NCI-H1694 treated with DMSO at 0.1 percent for 48 hours (cell line): ENCODE measurements around the gene CNGA2.

ENCODE experiments used
- DNase-seq: peaks from one replicate; lab custom pipeline; 2025; lab: John Stamatoyannopoulos, UW

The CNGA2 gene

GRCh38 chrX:151712253-151712652 is 22.3 kb upstream of the CNGA2 start:
- no peak for DNase-seq

- DNase-seq, result no peak
Measured at GRCh38 chrX:151713849-151714248, 20.7 kb upstream of the CNGA2 start.

DNA sequence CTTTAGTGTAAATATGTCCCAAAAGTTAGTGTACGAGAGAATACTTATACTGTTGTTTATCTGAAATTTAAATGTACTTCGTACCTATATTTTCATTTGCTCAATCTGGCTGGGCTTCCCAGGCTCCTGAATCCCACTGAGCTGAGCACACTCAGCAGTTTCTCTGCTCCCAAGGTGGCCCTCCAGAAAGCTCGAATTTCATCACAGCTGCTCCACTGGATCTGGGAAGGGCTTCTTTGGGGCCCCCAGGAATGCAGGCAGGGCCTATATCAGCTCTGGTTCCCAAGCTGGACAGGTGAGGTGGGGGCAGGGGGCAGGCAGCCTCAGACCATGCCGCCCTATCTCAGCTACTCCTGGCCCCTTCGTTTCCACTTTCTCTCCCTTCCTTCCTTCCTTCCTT is 20.2 kb upstream of the CNGA2 start:
- DNase-seq, result no peak

DNA sequence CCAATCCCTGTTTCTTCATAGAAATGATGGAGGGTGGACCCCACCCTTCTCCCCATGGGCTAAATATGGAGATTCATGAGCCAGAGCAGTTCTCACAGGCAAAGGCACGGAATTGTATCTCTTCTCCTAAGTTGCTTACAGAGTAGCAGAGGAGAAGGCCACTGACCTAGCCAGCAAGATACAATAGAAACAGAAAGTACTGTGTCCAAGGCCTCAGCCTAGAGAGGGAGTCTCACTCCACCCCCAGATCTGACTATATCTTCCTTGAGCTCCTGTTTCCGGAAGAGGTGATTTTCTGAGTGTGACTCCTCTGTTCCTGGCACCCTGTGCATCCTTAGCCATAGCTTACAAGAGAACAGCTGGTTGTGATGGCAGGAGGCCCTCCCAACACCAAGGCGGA is 18.8 kb upstream of the CNGA2 start, which contains the start of gene FATE1:
FATE1 (plus strand) TSS at position 284 of the 400 bp plus-strand sequence; CDS start at position 369, 85 bp downstream.
- DNase-seq, result no peak

DNA sequence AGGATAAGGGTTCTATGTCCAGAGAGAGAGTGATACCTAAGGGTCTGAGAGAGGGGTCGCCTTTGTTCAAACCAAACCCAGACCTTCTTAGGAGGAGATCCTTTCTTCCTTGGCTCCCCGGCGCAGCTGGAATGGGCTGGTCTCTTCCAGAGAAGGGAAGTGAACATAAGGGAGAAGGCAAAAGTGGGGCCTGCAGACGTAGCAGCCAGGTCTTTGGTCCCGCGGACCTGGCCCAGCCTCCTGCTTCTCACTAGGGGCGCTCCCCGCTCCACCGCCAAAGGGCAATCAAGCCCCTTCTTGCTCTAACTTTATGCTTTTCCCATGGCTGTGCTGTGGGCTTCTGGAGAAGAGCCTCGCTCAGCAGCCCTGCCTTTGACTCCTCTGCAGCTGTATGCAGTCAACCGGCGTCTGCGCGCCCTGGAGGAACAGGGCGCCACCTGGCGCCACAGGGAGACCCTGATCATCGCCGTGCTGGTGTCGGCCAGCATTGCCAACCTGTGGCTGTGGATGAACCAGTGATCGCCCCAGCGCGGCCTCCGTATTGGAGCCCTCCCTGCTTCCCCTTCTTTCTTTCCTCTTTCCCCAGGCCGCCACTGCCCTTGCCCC is 12.2 kb upstream of the CNGA2 start:
- DNase-seq, result no peak

GRCh38 chrX:151723156-151723760 is 11.3 kb upstream of the CNGA2 start:
- DNase-seq, result no peak

DNA sequence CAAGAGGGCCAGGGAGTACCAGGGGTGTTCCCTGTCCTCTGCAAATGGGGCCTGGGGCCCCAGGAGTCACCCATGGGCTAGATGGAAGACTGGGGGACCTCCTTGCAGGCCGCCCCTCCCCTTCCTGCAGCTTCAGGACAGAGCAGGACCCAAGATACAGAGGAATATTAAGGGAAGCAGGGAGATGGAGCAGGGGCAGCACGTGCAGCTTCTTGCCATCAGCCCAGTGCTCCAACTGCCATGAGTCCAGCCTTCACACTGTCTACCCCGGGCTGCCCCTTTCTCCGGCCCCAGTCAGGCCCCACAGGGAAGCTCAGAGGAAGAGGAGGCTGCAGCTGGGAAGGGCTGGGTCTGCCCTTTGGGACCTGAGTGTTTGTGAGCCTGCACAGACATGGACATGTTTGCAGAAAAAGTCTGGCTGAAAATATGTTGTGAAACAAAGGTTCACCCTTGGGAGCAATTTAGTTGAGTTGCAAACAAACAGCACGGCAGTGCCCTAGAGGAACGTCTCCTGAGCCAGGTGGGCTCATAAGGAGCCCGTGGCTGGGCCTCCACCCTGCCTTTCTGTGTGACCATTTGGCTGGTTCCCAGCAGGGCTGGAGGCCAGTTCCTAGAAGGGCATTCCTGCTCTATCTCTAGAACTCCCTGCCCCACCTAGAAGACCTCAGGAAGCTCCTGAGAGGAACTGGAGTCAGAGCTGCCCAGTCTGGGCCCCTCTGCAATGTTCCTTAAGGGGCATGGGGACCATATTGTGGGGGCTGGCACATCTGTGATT is 9.8 kb upstream of the CNGA2 start:
- no peak for DNase-seq

- no peak for DNase-seq
Measured at GRCh38 chrX:151725338-151725614, 9.3 kb upstream of the CNGA2 start.

DNA sequence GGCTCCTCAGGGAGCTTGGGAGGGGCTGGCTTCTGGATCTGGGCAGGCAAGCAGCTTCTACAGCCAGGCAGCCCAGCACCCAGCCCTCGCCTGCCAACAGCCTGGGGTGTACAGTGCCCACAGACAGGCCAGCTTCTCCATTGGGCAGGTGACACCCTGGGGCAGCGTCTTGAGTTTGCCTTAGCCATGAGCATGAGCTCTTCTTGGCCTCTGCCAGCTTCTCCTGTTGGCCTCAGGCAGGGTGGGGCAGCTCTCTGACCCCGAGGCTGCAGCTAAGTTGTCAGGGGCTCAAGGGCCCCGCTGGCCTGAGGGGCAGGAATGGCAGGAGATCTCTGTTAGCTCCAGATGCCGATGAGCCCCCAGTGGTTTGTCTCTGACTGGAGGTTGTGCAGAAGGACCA is 7.8 kb upstream of the CNGA2 start:
- DNase-seq, result no peak

DNA sequence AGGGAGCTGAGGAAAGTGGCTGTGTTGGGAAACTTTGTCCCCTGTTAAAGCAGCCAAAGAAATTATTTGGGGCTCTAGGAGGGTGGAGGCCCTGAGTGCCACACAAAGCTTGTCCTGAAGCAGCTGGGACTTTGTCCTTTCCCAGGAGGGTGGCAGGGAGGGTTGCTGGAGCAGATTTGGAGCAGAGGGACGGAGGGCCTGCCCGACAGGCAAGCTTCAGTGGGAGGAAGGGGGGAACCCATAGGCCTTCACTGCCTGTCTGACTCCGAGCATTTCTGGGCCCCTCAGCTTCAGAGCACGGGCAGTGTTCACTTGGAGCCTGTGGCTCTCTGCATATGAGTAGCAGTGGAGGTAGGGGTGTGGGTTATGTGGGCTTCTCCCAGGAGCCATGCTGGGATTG is 7.2 kb upstream of the CNGA2 start:
- DNase-seq, result no peak

- no peak for DNase-seq
Measured at GRCh38 chrX:151729056-151729725, 5.4 kb upstream of the CNGA2 start.

GRCh38 chrX:151735219-151735618 is 673 bp downstream of the CNGA2 start:
- DNase-seq, result no peak

DNA sequence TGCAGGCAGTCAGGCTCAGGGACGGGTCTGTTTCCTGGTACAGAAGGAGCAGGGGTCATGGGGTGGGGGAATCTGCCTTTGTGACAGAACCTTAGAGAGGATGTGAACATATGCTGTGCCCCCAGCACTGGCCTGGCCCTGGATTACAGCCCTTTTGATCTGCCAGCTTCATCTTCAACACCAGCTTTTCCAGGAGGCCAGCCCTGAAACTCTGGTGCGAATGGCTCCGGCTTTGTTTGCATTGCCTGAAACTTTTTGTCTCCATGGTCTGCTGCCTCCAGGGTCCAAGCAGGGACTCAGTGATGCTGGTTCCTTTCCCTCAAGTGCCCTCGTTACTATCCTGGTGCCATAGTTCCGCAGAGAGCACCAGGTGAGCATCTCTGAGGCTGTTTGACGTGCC is 2.1 kb downstream of the CNGA2 start:
- DNase-seq, result no peak

DNA sequence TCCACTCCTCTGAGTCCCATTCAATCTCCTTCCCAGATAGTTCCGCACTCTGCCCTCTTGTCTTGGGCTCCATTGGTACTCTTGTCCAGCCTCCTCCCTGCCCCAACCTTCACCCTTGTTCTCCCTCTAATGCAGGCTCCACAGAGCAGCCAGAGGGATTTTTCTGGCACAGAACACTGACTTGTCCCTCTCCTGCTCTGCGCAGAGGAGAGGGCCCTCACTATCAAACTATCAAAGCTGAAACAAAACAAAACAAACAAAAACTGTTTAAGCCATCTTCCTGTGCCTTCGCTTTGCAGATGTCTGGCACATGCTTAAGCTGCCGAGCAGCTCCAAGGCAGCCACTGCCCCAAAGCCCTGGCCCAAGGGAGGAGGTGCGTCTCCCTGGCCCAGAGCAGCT is 2.9 kb downstream of the CNGA2 start:
- no peak for DNase-seq

GRCh38 chrX:151738751-151739150 is 4.2 kb downstream of the CNGA2 start:
- DNase-seq, result no peak

GRCh38 chrX:151741606-151742005 is 7.1 kb downstream of the CNGA2 start:
- DNase-seq, result no peak

GRCh38 chrX:151742311-151742710 is 7.8 kb downstream of the CNGA2 start:
- no peak for DNase-seq

GRCh38 chrX:151743651-151744470 is 9.3 kb downstream of the CNGA2 start:
- no peak for DNase-seq

DNA sequence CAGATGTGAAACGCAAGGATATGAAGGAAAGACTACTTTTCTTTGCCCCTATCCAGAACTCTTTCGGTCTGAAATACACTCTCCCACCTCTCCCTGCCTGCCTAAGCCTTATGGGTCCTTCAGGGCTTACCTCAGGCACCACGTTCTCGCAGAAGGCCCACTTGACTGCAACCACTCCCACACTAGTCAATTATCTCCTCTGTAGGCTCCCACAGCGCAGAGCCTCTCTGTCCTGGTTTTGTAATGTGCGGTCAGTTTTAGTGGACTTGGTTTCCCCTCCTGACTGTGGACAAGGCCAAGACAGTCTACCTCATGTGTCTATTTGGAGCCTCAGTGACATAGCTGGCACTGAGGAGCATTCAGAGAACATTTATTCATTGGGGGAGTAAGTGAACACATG is 11.1 kb downstream of the CNGA2 start:
- no peak for DNase-seq

GRCh38 chrX:151746502-151746901 is 12.0 kb downstream of the CNGA2 start:
- no peak for DNase-seq

DNA sequence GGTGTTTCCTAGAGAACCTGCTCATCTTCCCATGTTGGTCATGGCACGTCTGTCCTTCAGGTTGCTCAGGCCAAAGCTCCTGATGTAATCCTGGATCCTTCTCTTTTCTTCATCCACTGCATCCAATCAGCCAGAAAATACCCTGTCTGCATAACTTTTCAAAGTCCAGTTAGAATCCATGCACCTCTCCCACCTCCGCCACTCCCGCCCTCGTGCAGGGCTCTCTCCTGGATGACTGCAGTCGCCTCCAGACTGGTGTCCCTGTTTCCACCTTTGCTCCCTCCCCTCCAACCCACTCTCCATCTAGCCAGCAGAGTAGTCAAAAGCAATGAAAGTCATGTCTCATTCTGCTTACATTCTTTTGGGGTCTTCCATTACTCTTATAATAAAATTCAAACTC is 16.0 kb downstream of the CNGA2 start:
- no peak for DNase-seq

GRCh38 chrX:151752847-151753246 is 18.3 kb downstream of the CNGA2 start:
- DNase-seq, result no peak
